ENCODE measurements around the gene WFDC1. TPM values are rescaled to one million over a fixed set of nuclear protein-coding genes. Genes with fewer than 3 reads are reported as not detected.

Gene WFDC1
- total RNA-seq, 1 experiment from 2014 or later = not detected

- no peak for DNase-seq
- Mint-ChIP-seq H3K9me3 (ENCODE audit: low read depth, unreplicated experiment) (no peaks in the 10 kb centered on the region), H3K27ac (ENCODE audit: unreplicated experiment) (no peak overlapping the region), H3K4me1 (ENCODE audit: low read depth, unreplicated experiment) (no peaks in the 10 kb centered on the region), H3K36me3 (ENCODE audit: insufficient read depth, unreplicated experiment) (no peaks in the 10 kb centered on the region), H3K4me3 (ENCODE audit: low read depth, unreplicated experiment) (no peak overlapping the region), H3K27me3 (ENCODE audit: unreplicated experiment) (peaks cover 100% of the 10 kb centered on the region)
- TF ChIP-seq CTCF (IDR thresholded peaks at IDR 0.05; ENCODE audit: unreplicated experiment) = no peak
- BruUV-seq (replicated peaks) = no TSS peak
- intact Hi-C loops (cut with micrococcal nuclease; ENCODE audit: unreplicated experiment) = no loop called here
- CTCF ChIA-PET = no interaction called here
Measured at GRCh38 chr16:84247844-84248243, 46.8 kb upstream of the WFDC1 start.

- H3K9me3 Mint-ChIP-seq (ENCODE audit: low read depth, unreplicated experiment) = no peaks in the 10 kb centered on the region
- no peak for TF ChIP-seq CTCF (IDR thresholded peaks at IDR 0.05; ENCODE audit: unreplicated experiment)
- intact Hi-C loops (cut with micrococcal nuclease; ENCODE audit: unreplicated experiment) = no loop called here
- no peaks in the 10 kb centered on the region for H3K4me1 Mint-ChIP-seq (ENCODE audit: low read depth, unreplicated experiment)
- peaks cover 96% of the 10 kb centered on the region for H3K27me3 Mint-ChIP-seq (ENCODE audit: unreplicated experiment)
- CTCF ChIA-PET = no interaction called here
- no peak for DNase-seq
- BruUV-seq (replicated peaks) = no TSS peak
- no peak overlapping the region for H3K4me3 Mint-ChIP-seq (ENCODE audit: low read depth, unreplicated experiment)
- no peaks in the 10 kb centered on the region for H3K36me3 Mint-ChIP-seq (ENCODE audit: insufficient read depth, unreplicated experiment)
- no peak overlapping the region for H3K27ac Mint-ChIP-seq (ENCODE audit: unreplicated experiment)
Measured at GRCh38 chr16:84252184-84252583, 42.5 kb upstream of the WFDC1 start.

DNA sequence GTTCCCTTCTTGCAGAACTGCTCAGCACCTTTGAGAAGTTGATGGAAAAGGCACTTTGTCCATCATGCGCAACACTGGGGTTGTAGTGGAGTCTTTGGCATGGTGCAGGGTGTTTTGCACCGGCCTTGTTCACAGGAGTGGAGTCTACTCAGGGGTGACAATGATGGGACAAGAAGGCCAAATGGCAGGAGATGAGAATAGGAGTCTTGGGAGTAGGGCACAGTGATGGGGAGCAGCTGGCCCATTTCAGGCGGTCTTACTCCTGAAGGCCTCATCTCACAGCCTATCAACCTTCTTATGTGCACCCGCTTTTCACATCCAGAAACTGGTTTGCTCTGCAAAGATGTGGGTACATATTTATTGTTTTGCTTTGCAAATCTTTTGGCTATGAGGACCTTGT, 41.5 kb upstream of the WFDC1 start:
- Mint-ChIP-seq H3K36me3 (ENCODE audit: insufficient read depth, unreplicated experiment) (no peaks in the 10 kb centered on the region), H3K4me3 (ENCODE audit: low read depth, unreplicated experiment) (no peak overlapping the region), H3K27me3 (ENCODE audit: unreplicated experiment) (peaks cover 96% of the 10 kb centered on the region), H3K4me1 (ENCODE audit: low read depth, unreplicated experiment) (no peaks in the 10 kb centered on the region), H3K27ac (ENCODE audit: unreplicated experiment) (no peak overlapping the region), H3K9me3 (ENCODE audit: low read depth, unreplicated experiment) (no peaks in the 10 kb centered on the region)
- DNase-seq = no peak
- intact Hi-C loops (cut with micrococcal nuclease; ENCODE audit: unreplicated experiment) = no loop called here
- CTCF ChIA-PET = no interaction called here
- no TSS peak for BruUV-seq (replicated peaks)
- no peak for TF ChIP-seq CTCF (IDR thresholded peaks at IDR 0.05; ENCODE audit: unreplicated experiment)

- no TSS peak for BruUV-seq (replicated peaks)
- Mint-ChIP-seq H3K27ac (ENCODE audit: unreplicated experiment) (no peak overlapping the region), H3K9me3 (ENCODE audit: low read depth, unreplicated experiment) (no peaks in the 10 kb centered on the region), H3K4me3 (ENCODE audit: low read depth, unreplicated experiment) (no peak overlapping the region), H3K27me3 (ENCODE audit: unreplicated experiment) (peaks cover 96% of the 10 kb centered on the region), H3K4me1 (ENCODE audit: low read depth, unreplicated experiment) (no peaks in the 10 kb centered on the region), H3K36me3 (ENCODE audit: insufficient read depth, unreplicated experiment) (no peaks in the 10 kb centered on the region)
- DNase-seq = no peak
- CTCF ChIA-PET = no interaction called here
- intact Hi-C loops (cut with micrococcal nuclease; ENCODE audit: unreplicated experiment) = no loop called here
- TF ChIP-seq CTCF (IDR thresholded peaks at IDR 0.05; ENCODE audit: unreplicated experiment) = no peak
Measured at GRCh38 chr16:84254062-84254461, 40.6 kb upstream of the WFDC1 start.

All from Calu3 (cell line).